Occipital lobe (tissue), 2 donors: ENCODE results near the gene CA11. TPM values are rescaled to one million over a fixed set of nuclear protein-coding genes. Genes with fewer than 3 reads are reported as not detected.

Experiments used
- DNase-seq: peaks from one replicate; lab custom pipeline; 2025; lab: John Stamatoyannopoulos, UW
- total RNA-seq: library from RNA; depleted of rRNA; stranded (reverse); fragments of >200 nt; gene quantifications from one replicate; pipeline ENCODE4 v1.2.3, GENCODE V29; 2014

Gene CA11
- total RNA-seq, 1 donor from 2014 or later: 9.8 TPM

GRCh38 chr19:48629599-48630295 lies 16.2 kb downstream of the CA11 start:
- no peak for DNase-seq

GRCh38 chr19:48629297-48629598 lies 16.7 kb downstream of the CA11 start:
- no peak for DNase-seq

DNA sequence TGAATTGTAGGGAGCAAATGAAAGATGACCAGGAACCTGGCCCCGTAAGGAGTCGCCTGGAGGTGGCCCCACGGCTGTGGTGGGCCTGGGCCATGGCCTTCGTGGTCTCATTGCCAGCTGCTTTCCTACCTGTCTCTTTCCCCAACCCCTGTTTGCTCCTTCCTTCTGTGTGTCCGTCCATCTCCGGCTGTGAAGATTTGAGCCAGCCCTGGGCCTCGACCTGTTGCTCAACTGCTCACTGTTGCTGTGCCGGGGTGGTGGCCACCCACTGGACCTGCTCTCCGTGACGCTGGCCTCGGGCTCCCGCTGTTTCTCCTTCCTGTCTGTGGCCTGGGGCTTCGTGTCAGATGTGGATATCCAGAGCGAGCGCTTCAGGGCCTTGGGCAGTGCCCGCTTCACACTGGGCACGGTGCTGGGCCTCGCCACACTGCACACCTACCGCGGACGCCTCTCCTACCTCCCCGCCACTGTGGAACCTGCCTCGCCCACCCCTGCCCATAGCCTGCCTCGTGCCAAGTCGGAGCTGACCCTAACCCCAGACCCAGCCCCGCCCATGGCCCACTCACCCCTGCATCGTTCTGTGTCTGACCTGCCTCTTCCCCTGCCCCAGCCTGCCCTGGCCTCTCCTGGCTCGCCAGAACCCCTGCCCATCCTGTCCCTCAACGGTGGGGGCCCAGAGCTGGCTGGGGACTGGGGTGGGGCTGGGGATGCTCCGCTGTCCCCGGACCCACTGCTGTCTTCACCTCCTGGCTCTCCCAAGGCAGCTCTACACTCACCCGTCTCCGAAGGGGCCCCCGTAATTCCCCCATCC lies 17.3 kb downstream of the CA11 start:
- no peak for DNase-seq

DNA sequence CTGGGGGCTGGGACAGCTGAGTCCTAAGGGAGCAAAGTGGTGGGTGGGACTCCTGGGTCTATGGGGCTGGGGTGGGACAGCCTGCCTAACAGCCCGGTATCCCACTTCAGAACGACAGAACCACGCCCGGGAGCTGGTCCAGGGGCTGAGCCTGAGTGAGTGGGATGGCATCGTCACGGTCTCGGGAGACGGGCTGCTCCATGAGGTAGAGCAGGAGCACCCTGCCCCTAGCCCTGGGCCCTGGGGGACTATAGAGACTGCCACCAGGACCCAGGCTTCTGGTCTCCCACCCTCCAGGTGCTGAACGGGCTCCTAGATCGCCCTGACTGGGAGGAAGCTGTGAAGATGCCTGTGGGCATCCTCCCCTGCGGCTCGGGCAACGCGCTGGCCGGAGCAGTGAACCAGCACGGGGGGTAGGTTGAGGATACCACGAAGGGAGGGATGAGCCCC lies 18.1 kb downstream of the CA11 start:
- DNase-seq: no peak

DNA sequence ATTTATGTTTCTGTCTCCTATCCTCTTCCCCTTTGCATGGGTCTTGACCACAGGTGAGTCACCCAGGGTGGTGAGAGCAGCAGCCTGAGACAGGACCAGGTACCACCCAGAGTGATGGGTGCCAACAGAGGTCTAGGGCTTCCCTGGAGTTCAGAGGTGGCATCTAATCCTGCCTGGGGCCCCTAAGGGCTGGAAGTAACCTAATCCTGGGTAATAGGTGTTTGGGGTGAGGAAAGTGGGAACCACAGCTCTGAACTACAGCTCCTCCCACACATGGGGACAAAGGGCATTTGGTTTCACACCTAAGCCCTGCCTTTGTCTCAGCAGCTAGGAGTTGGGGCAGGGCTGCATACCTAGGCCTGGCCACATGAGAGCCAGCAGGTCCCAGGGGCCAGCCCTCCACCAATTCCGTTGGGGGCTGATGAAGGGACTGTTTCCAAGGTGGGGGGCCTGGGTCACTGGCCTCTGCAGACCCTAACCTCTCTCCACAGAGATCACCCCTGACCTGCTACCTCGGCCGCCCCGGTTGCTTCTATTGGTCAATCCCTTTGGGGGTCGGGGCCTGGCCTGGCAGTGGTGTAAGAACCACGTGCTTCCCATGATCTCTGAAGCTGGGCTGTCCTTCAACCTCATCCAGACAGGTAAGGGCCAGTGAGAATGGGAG lies 18.7 kb downstream of the CA11 start:
- DNase-seq: no peak

DNA sequence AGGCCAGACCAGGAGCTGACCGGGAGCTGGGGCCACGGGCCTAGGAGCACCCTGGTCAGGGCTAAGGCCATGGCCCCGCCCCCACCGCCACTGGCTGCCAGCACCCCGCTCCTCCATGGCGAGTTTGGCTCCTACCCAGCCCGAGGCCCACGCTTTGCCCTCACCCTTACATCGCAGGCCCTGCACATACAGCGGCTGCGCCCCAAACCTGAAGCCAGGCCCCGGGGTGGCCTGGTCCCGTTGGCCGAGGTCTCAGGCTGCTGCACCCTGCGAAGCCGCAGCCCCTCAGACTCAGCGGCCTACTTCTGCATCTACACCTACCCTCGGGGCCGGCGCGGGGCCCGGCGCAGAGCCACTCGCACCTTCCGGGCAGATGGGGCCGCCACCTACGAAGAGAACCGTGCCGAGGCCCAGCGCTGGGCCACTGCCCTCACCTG lies 20.1 kb downstream of the CA11 start:
- no peak for DNase-seq

DNA sequence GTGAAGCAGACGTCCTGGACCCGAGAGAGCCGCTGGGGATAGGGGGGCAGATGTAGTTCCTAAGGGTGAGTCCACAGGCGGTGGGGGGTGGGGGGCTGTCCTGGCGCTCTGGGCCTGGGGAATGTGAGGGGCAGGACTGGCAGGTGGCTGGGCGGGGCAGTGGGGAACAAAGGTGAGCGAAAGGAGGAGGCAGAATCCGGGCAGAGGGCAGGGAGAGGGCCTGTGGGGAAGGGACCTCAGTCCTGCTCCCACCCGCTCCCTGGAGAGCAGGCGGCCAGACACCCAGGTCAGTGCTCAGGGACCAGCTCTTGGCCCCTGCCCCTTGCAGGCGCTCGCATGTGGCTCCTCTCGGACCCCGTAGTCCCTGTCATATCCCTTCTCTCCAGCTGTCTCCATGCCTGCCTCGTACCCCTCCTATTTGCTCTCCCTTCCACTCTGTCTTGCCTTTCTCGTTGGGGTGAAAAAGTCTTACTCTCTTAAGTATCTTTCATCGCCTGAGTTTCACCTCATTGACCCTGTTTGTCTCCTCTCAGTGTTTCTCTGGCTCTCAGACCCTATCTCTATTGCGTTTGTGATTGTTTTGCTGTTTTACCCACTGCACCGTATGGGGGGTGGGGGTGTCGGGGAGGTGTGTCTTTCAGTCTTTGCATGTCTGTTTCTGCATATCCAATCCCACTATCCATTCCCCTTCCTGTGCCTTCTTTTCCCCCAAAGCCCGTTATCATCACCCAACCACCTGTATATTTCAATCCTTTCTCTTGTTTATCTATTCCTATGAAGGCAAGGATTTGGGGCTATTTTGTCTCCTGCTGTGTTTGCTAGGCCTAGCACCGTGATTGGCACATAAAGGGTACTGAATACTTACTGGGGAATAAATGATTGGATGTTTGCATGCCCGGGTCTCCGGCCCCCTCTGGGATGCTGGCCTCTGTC lies 20.9 kb downstream of the CA11 start:
- DNase-seq: no peak

GRCh38 chr19:48624067-48624594 lies 21.9 kb downstream of the CA11 start:
- peak; percentile 97 for DNase-seq

- DNase-seq: no peak
Observed at GRCh38 chr19:48623556-48624066, 22.4 kb downstream of the CA11 start.

- no peak for DNase-seq
Observed at GRCh38 chr19:48619692-48620585, 26.0 kb downstream of the CA11 start.

GRCh38 chr19:48618916-48619691 lies 26.9 kb downstream of the CA11 start, which contains the start of the genes RPL18 and SPHK2:
Gene RPL18 (minus strand): TSS chr19:48619178. CDS start chr19:48619143, 35 bp downstream.
Gene SPHK2 (plus strand): TSS chr19:48619506. CDS start chr19:48620515, 1,009 bp downstream.
- DNase-seq: peak; percentile 99

DNA sequence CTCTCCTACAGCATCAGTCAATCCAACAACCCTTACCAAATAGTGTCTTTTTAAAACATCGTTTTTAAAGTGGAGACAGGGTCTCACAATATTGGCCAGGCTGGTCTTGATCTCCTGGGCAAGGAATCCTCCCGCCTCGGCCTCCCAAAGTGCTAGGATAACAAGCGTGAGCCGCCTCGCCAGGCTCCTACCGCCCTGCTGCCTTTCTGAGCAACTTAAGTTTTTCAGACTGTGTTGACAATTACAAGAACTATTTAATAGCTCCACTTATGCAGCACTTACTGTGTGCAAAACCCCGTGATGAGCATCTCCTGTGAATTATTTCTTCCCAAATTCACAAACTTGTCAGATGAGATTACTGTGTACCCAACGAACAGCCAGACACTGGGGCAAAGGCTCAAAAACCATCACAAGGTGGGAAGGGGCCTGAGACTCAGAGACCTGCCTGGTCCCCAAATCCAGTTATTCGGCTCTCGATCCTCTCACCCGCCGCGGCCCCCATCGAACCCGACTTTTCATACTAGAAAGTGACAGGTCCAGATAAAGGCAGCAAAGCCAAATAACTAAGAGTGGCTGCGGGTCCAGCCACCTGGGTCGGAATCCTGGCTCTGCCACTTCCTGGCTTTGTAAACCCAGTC lies 27.6 kb downstream of the CA11 start:
- no peak for DNase-seq

GRCh38 chr19:48617146-48617937 lies 28.6 kb downstream of the CA11 start:
- DNase-seq: no peak

DNA sequence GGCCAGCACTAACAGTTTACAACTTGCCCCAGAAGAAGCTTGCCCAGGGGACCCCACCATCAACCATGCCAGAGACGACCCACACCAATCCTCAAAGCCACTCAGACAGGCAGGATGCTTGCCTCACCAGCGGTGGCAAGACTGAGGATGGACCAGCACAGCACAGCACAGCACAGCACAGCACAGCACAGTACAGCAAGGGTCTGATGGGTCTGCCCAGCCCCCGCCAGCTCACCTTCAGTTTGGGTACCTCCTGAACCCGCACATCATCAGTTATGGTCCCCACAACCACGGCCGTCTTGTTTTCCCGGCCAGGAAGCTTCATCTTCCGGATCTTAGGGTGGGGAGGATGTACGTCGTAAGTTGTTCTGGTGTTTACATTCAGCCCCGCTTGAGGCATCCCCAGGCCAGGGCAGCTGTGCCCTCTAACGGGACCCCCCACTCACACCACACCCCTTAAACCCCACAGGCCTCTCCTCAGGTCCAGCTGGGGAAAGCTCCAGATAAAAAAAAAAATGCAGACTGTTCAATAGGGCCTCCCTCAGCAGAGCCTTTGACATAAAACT lies 29.4 kb downstream of the CA11 start:
- DNase-seq: no peak

- DNase-seq: no peak
Observed at GRCh38 chr19:48616041-48616436, 29.9 kb downstream of the CA11 start.

- no peak for DNase-seq
Observed at GRCh38 chr19:48615231-48616040, 30.6 kb downstream of the CA11 start.
